ENCODE results near the gene SETD9.
A peak's percentile ranks its signal among the peaks of the same experiment; 100 is the strongest.

The SETD9 gene

GRCh38 chr5:56881571-56881970 lies 27.8 kb upstream of the SETD9 start:
- DNase-seq (ENCODE audit: low read depth) = no peak
- no peak overlapping the region for H3K4me3 ChIP-seq (ENCODE audit: low read length)
- no peak for TF ChIP-seq CTCF (conservative IDR thresholded peaks at IDR 0.05; ENCODE audit: low read depth, low read length)

- TF ChIP-seq CTCF (conservative IDR thresholded peaks at IDR 0.05; ENCODE audit: low read depth, low read length) = no peak
- H3K4me3 ChIP-seq (ENCODE audit: low read length) = no peak overlapping the region
- DNase-seq (ENCODE audit: low read depth) = no peak
Measured at GRCh38 chr5:56893251-56893951, 16.0 kb upstream of the SETD9 start.

GRCh38 chr5:56896763-56897162 lies 12.6 kb upstream of the SETD9 start:
- DNase-seq (ENCODE audit: low read depth) = no peak
- H3K4me3 ChIP-seq (ENCODE audit: low read length) = no peak overlapping the region
- no peak for TF ChIP-seq CTCF (conservative IDR thresholded peaks at IDR 0.05; ENCODE audit: low read depth, low read length)

- no peak overlapping the region for H3K4me3 ChIP-seq (ENCODE audit: low read length)
- DNase-seq (ENCODE audit: low read depth) = no peak
- no peak for TF ChIP-seq CTCF (conservative IDR thresholded peaks at IDR 0.05; ENCODE audit: low read depth, low read length)
Measured at GRCh38 chr5:56898213-56898612, 11.2 kb upstream of the SETD9 start.

- no peak for TF ChIP-seq CTCF (conservative IDR thresholded peaks at IDR 0.05; ENCODE audit: low read depth, low read length)
- DNase-seq (ENCODE audit: low read depth) = no peak
- H3K4me3 ChIP-seq (ENCODE audit: low read length) = no peak overlapping the region
Measured at GRCh38 chr5:56900395-56900794, 9.0 kb upstream of the SETD9 start.

- DNase-seq (ENCODE audit: low read depth) = no peak
- peak; percentile 70 for TF ChIP-seq CTCF (conservative IDR thresholded peaks at IDR 0.05; ENCODE audit: low read depth, low read length)
- H3K4me3 ChIP-seq (ENCODE audit: low read length) = no peak overlapping the region
Measured at GRCh38 chr5:56900858-56901578, 8.4 kb upstream of the SETD9 start.

- no peak for TF ChIP-seq CTCF (conservative IDR thresholded peaks at IDR 0.05; ENCODE audit: low read depth, low read length)
- no peak for DNase-seq (ENCODE audit: low read depth)
- H3K4me3 ChIP-seq (ENCODE audit: low read length) = peak overlapping the region; percentile 64
Measured at GRCh38 chr5:56908942-56909293, 478 bp upstream of the SETD9 start.
